Measurements from ENCODE around the gene CHCHD1.

DNA sequence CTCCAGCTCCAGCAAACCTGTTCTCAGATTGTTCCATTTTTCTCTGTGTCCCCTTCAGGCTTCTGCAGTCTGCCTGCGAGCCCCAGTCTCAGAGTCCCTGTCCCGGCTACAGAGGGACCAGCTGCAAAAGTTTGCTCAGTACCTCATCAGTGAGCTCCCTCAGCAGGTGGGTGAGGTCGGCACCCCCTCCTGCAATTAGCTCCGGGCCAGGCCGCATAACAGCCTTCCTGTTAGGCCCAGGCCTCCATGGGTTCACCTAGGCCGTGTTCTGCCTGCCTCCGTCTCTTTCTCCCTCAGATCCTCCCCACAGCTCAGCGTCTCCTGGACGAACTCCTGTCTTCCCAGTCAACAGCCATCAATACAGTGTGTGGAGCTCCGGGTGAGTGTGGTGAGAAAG is 7.8 kb downstream of the CHCHD1 start:
- TF ChIP-seq, protein P1, sequence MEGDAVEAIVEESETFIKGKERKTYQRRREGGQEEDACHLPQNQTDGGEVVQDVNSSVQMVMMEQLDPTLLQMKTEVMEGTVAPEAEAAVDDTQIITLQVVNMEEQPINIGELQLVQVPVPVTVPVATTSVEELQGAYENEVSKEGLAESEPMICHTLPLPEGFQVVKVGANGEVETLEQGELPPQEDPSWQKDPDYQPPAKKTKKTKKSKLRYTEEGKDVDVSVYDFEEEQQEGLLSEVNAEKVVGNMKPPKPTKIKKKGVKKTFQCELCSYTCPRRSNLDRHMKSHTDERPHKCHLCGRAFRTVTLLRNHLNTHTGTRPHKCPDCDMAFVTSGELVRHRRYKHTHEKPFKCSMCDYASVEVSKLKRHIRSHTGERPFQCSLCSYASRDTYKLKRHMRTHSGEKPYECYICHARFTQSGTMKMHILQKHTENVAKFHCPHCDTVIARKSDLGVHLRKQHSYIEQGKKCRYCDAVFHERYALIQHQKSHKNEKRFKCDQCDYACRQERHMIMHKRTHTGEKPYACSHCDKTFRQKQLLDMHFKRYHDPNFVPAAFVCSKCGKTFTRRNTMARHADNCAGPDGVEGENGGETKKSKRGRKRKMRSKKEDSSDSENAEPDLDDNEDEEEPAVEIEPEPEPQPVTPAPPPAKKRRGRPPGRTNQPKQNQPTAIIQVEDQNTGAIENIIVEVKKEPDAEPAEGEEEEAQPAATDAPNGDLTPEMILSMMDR (IDR thresholded peaks at IDR 0.05; ENCODE audit: borderline replicate concordance, extremely low read depth, low read length, poor library complexity, severe bottlenecking): no peak
- TF ChIP-seq EZH2 (IDR thresholded peaks at IDR 0.05; ENCODE audit: borderline replicate concordance, low read depth, low read length, severe bottlenecking): no peak
